Forelimb muscle (tissue), 1 donor: ENCODE measurements around the gene PDE4B. TPM values are rescaled to one million over a fixed set of nuclear protein-coding genes. Genes with fewer than 3 reads are reported as not detected.
"Not testable (repeated sequence)": the region's sequence is repeated elsewhere in the genome, so short reads cannot be mapped to it uniquely, and the experiment has no call there.

ENCODE experiments used
- DNase-seq: peaks from one replicate; pipeline ENCODE4 v3.0.0-alpha.2; 2013; ENCODE audit warnings: low read depth
- polyA plus RNA-seq: library from polyadenylated mRNA; unstranded; fragments of 120-200 nt; gene quantifications from one replicate; pipeline ENCODE4 v1.2.1, GENCODE V29; 2013; ENCODE audit not compliant: insufficient read length

PDE4B gene
- polyA plus RNA-seq, 1 donor = 16.7 TPM

DNA sequence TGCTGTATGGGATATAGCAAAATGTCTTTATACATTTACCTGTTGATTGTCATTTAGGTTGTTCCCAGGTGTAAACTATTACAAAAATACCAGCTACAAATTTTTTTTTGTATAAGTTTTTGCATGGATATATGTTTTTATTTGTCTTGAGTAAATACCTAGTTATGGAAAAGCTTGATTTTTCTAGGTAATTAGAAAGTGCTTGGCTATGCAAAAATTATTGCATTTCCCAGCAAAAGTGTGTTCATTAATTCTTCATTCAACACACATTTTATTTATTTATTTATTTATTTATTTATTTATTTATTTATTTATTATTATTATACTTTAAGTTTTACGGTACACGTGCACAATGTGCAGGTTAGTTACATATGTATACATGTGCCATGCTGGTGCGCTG is 22.1 kb downstream of the PDE4B start:
- DNase-seq = no peak

DNA sequence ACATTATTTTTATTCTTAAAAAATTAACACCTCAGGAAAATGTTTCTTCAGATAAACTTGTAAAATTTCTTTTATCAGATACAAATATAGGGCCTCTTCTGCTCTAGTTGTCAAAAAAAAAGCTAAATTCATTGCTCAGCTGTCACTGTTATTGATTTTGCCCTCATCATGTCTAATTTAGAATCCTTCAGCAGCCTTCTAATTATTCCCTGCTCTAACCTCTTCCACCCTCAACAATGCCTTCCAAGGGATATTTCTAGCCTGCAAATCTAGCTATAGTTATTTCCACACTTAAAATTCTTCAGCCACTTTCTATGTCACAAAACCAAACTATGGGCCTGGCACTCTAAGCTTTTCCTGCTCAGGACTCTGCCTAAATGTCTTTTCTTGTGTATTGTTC is 25.2 kb downstream of the PDE4B start:
- DNase-seq = no peak

DNA sequence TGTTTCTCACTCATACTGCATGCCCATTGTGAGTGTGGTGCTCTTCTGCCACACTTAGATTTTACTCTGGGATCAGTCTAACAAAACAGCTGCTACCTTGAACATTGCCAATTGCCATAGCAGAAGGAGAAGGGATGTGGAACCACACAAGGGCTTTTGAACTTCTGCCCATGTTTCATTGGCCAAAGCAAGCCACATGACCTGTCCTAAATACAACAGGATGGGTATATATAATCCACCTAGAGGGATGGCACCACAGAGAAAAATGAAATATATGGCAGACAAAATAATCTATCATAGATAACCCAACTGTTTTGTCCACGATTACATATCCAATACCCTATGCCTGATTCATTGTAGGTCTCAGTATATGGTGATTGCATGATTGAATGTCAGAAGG is 26.3 kb downstream of the PDE4B start:
- DNase-seq = no peak

DNA sequence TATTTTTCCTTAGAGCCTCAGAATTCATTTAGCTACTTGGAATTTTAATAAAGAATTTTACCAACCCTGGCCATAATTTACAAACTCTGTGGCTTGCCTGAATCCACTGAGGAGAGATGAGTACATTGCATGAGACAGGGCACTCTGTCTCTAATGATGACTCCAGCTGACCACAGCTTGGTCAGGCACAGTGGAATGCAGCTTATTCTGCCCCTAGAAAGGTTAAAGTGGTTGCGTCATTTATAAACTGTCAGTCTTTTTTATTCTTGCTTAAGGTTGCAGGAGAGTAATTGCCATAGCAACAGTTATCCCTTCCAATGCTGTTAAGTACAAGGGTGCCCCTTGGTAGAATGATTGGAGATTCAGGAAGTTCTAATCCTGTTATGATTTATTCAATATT is 28.3 kb downstream of the PDE4B start:
- DNase-seq = no peak

DNA sequence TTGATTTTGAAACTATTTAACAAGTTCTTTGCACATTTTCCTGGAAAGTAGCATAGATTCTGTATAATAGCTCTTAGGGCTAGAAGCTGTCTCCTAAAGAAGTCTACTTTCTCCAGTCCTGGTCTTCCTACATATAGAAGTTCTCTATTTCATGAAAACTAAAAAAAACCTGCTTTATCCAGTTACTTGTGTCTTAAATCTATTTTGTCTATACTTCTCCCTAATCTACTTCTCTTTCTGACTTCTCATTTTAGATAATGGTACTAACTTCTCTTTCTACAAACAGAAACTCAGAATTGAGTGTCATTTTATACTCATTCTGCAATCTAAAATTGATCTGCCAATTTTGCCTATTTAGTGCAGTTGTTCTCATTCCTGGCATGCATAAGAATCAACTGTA is 28.7 kb downstream of the PDE4B start:
- DNase-seq = no peak

DNA sequence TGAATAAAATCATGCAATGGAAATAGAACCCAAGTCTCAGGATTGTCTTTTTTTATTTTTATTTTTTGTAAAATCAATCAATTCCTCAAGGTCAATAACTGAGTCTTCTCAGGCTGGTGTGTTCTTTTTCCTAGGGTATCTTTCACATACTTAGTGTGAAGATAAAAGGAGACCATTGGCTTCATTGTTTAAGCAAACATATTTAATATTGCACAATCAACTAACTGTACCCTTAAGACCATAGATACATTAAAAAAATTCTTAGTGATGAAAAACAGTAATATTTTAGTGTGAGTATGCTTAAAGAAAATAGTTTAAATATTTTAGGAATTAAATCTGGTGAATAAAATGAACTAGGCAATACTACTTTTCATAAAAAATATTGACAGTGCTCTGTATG is 31.4 kb downstream of the PDE4B start:
- no peak for DNase-seq

DNA sequence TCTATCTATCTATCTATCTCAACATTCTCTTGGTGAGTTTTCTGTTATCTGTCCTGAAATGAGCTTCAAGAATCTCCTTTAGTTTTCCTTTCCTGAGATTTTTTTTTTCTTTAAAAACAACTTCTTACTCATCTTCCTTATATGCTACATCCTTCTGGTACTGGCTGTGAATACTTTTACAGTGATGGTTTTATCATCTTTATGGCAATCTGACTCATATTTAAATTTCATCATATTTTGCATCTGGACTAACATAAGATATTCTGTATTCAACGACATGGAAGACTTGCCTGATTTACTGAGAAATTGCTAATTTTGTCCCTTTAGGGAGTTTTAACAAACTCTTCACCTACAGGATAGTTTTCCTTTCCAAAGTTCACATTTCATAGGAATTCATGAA is 33.0 kb downstream of the PDE4B start:
- no peak for DNase-seq

DNA sequence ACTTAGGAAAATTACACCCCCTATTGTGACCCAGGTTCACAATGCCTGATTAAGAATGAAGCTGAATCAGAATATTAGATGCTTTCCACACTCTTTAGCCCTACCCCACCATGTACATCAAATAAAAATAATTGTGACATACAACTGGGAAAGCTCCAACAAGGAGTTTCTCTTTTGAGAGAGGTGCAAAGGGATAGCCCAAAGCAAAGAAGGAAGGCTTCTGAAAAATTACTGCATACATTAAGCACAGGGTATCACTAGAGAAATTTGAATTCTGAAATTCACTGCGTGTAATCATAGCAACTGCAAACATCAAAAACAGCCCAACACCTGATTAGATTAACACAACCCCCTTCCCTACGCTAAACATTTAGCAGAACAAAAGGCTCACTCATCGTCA is 34.1 kb downstream of the PDE4B start:
- no peak for DNase-seq

DNA sequence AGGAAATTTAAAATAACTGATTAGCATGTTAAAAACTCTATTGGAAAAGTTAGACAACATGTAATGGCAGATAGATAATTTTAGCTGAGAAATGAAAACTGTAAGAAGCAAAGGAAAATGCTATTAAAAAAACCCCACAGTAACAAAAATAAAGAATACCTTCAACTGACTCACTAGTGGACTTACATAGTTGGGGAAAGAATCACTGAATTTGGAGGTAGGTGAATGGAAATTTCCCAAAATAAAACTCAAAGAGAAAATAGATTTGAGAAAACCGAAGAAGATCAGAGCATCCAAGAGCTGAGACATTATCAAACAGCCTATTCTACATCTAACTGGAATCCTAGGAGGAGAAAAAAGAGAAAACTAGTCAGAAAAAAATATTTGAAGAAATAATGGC is 34.7 kb downstream of the PDE4B start:
- DNase-seq = no peak

DNA sequence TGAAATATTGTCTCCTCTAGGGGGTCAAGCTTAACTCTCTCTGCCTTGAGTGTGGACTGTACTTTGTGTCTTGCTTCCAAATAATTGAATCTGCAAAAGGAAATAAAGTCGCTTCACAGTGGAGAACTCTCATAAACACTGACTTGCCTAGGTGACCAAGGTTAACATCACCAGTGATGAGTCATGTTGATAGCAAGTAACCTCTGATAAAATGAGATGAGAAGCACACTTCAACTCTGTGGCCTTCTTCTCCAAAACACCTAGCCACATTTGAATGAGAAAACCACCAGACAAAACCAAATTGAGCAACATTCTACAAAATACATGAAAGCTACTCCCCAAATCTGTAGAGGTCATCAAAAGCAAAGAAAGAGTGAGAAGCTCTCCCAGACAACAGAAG is 37.6 kb downstream of the PDE4B start:
- DNase-seq = no peak

DNA sequence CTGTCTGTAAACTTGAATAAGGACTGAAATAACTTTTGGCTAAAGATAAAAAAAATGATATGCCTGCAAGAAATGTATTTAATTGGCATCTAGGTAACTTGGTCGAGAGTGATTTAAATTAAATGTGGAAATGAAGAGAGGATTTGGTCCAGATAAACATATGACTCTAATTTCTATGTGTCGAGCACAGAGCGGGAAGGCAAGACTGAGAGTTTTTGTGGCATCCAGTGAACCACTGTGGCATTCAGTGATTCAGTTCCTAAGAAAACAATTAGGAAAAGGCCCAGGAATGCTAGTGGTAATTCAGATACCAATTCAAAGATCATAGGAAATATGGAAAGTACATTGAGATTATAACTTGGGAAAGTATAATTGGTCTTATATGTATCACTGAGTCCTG is 39.6 kb downstream of the PDE4B start:
- no peak for DNase-seq

DNA sequence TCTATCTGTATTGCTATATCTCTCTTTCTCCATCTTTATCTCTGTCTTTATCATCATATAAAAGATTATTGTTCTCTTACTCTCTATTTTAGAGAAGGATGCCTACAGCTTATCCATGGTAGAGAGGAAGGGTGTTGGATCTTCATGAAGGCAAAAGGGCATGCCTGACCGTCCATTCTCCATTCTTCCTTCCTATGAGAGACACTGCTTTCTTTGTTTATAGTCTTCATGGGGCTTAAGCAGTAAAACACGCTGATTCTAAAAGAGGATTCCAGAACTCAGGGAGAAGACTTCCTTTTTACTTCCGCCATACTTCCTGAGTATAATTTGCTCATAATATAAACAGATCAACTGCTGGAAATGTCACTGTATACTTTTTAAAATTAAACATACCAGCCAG is 44.0 kb downstream of the PDE4B start:
- no peak for DNase-seq

DNA sequence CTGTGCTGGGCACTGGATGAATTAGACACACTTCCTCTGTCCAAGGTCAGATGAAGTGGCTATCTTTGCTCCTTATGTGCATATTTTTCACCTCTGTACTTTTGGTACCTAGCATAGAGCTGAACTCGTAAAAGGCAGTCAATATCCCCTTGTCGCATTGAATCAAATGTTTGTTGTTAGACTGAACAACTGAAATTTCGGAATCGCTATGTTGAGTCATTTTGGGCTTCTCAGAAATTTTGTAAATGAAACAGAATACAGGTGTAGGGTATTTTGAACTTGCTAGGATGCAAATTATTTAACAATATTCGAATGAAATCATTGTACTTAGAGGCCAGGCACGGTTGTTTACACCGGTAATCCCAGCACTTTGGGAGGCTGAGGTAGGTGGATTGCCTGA is 48.0 kb downstream of the PDE4B start:
- DNase-seq = no peak

DNA sequence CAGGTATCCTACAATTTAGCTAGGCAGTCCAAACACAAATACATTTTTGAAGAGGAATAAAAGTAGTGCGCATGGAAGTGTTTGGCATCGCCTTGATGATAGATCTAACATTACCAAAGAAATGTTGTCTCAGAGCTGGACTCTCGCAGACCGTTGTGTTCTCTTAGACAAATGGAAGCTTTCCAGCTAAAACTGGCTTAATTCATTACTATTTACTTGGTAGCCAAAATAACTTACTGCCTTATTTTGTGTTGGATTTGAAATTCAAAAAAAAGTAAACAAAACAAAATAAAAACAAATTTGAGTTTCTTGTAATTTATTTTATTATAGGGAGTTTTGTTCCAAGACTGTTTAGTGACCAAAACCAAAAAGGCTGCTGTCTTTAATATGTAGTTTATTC is 51.6 kb downstream of the PDE4B start:
- no peak for DNase-seq

DNA sequence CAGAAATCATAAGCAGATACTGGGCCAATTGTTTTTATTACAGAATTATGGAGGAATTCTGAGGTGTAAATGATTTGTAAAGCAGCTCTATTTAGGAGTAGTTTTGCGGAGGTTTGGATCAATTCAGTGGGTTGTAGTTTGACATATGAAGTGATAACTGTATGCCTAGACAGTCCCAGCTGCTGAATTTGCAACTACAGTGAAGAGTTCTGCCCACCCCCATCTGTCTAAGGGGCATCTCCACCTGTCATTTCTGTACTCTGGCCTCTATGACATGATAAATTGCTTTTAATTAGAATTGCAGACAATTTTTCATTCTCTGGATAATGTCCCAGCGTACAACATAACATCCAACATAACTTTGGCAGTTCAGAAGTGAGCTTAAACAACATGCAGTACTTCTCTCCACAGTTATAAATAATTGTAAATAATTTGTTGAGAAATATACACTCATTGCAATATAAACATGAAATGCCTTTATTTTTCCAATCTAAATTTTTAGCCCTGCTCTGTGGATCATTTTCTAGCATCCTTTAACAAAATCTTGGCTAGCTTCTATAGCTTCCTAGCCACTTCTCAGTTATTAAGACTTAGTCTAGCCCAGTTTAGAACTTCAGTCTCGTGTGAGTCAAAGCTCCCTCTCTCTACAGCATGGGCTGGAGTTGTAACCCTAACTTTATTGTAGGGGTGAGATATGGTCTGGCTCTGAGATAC is 52.3 kb downstream of the PDE4B start:
- no peak for DNase-seq

DNA sequence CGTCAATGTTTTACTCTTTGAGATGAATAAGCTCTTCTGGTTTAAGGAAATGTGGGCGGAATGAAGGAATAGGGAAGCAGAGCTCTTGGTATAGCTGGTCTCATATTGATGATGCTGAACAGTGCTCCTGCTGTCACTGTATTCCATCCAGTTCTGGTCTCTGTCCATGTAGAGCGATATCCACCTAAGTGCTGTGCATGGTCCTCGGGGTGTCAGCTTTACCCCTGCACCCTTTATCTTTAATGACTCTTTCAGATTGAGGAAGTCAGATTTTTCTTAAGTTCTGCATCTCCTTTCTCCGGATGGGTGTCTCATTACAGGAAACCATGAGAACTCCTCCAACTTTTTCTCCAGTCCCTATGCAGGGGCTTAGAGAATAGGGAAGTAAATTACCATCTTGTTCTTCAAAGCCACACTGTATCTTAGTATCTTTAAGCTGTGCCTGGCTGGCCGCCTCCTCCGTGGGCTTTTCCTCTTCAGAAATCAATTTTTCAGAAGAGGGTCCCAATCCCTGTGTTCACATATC is 52.9 kb downstream of the PDE4B start:
- no peak for DNase-seq

DNA sequence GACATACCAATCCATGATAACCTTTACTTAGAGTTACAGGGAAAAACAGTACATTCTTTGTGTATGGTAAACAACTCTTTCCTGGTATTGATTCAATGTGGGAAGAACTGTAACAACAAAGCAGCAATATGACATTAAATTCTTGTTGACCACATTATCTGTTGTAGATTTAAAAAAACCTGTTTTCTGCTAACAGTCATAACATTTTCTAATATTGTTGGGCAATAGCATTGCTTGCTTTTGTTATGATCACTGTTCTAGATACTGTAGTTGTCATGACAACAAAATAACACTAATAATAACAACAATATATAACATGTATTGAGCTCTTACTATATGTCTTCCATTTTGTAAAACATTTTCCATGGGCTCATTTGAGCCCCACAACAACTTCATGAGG is 54.2 kb downstream of the PDE4B start:
- no peak for DNase-seq

DNA sequence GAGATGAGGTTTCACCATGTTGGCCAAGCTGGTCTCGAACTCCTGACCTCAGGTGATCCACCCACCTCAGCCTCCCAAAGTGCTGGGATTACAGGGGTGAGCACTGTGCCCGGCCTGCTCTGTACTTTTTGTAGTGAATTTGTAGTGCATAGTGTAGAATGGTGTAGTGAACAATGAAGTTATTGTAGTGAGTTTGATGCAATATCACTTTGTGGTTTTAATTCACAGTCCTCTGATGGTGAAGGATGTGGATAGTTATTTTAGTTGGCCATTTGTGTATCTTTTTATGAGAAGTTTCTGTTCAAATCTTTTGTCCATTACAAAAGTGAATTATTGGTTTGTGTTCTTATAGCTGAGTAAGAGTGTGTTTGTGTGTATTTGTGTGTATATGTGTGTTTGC is 57.6 kb downstream of the PDE4B start:
- no peak for DNase-seq

DNA sequence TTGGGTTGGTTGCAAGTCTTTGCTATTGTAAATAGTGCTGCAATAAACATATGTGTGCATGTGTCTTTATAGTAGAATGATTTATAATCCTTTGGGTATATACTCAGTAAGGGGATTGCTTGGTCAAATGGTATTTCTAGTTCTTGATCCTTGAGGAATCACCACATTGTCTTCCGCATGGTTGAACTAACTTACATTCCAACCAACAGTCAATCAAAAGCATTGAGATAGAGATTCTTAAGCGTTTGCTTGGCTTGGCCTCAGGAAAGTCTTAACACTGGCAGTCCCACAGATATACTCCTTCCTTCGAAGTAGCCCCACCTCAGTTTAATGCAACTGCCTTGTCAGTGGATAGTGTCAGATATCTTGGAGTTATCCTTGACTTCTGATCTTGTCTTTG is 63.9 kb downstream of the PDE4B start:
- not testable (repeated sequence) for DNase-seq

DNA sequence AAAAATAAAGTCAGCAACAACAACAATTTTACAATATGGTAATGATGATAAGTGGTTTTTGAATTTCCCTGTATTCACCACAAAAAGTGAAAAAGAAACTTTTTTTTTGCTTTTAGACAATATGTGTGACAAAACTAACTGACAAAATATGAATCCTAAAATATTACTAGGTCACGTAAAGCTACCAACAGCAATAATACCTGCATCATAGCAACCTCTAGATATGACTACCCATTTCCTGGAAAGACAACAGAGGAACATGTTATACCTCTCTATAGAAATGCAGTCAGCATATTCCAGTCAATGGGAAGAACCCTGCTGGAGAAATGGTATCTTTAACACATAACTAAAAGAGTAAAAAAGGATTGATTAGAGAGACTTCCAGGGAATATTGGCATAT is 73.7 kb downstream of the PDE4B start:
- DNase-seq = no peak

DNA sequence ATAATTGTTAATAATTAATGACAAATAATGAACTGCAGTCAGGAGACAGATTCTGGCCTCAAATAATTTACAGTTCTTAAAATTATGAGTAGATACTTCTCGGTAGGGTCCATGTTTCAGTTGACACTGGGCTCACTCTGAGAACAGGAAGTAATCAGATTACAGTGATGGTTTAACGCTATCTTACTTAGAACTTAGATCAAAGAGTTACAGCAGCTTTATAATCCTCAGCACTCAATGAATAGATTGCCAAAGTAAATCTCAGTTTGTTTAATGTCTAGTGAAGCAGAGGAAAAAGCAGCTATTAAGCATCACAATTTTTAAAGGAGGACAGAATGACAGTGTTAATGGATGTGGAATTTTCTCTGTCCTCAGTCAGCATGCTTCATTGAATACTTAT is 79.6 kb downstream of the PDE4B start:
- no peak for DNase-seq

DNA sequence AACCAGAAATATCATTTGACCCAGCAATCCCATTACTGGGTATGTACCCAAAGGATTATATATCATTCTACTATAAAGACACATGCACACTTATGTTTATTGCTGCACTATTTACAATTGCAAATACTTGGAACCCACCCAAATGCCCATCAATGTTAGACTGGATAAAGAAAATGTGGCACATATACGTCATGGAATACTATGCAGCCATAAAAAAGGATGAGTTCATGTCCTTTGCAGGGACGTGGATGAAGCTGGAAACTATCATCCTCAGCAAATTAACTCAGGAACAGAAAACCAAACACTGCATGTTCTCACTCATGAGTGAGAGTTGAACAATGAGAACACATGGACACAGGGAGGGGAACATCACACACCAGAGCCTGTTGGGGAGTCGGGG is 85.6 kb downstream of the PDE4B start:
- DNase-seq = not testable (repeated sequence)

DNA sequence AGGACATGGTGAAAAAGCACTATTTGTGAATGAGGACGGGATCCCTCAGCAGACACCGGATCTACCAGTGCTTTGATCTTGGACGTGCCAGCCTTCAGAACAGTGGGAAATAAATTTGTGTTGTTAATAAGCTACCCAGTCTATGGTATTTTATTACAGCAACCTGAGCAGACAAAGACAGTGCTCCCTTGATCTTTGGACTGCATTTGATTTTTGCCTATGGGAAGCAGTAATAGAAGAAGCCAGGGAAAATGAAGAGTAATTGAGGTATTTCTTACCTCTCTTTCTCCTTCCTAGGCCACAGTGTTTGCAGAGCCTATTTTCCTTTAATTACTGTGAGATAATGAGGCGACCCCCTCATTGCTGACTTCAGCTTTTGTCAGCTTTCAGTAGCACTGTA is 87.9 kb downstream of the PDE4B start:
- no peak for DNase-seq

DNA sequence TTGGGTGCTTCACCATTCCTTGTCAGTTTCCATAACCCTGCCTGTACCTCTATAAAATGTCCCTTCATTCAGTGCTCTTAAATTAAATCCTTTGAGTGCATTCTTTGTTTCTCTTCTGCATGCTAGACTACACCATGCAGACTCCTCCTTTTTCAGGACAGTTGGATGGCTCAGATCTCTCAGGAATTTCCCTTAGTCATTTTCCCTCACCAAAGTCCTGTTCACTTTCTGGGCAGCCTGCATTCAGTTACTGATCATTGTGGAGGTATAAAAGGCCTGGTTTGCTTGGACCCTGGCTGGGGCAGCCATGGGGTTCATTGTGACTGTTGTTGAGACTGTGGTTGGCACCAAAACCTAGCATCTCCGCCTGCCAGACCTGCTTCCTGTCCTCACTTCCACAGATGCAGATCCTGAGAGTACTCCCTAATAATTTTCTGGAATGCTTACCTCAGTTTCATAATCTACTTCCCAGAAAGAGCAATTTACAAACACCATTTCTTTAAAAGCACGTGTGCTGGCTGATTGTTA is 88.4 kb downstream of the PDE4B start:
- DNase-seq = no peak
